GM19463 (cell line): ENCODE results near the gene MYH11.
"Not testable (repeated sequence)": the region's sequence is repeated elsewhere in the genome, so short reads cannot be mapped to it uniquely, and the experiment has no call there.

ENCODE experiments used
- ATAC-seq: cut with Tn5 transposase; IDR thresholded peaks from one replicate; pipeline ENCODE4 v1.9.1; 2021; ENCODE audit warnings: mild to moderate bottlenecking, moderate library complexity; ENCODE audit not compliant: unreplicated experiment

Gene MYH11

DNA sequence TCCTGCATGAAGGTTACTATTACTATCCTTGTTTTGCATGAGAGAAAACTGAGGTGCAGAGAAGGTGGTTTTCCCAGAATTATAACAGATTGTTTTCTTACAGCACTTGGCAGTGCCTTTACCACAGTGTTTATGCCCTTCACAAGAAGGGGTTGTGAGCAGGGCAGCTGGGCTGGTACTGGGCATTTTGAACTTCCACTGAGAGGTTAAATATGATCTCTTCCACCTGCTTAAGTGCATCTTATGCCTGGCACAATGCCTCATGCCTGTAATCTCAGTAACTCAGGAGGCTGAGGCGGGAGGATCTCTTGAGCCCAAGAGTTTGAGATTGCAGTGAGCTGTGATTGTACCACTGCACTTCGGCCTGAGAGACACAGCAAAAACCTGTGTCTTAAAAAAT, 170.5 kb downstream of the MYH11 start:
- no peak for ATAC-seq

- ATAC-seq = no peak
Observed at GRCh38 chr16:15682105-15682570, 174.7 kb downstream of the MYH11 start.

DNA sequence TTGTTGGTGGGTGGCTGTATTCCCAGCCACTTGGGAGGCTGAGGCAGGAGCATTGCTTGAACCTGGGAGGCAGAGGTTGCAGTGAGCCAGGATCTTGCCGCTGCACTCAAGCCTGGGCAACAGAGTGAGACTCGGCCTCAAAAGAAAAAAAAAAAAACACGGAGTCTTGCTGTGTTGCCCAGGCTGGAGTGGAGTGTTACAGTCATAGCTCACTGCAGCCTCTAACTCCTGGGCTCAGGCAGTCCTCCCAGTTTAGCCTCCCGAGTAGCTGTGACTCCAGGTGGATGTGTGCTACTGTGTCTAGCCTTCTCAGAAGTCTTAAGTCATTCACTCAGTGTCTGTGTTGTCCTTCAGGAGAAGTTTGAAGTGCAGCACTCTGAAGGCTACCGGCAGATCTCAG, 179.4 kb downstream of the MYH11 start:
- no peak for ATAC-seq

DNA sequence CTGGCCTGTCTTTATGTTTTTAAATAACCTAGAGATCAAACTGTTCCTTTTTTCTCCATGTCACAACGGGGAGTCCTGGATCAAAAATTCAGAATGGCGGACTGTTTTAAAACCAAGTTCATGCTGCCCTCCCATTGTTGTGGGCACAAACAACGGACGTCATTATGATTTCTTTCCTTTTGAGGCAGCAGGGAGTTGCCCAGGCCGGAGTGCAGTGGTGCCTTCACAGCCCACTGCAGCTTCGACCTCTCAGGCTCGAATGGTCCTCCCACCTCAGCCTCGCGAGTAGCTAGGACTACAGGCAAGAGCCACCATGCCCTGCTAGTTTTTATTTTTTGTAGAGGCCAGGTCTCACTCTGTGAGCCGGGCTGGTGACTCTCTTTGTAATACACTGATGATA, 180.3 kb downstream of the MYH11 start:
- no peak for ATAC-seq

DNA sequence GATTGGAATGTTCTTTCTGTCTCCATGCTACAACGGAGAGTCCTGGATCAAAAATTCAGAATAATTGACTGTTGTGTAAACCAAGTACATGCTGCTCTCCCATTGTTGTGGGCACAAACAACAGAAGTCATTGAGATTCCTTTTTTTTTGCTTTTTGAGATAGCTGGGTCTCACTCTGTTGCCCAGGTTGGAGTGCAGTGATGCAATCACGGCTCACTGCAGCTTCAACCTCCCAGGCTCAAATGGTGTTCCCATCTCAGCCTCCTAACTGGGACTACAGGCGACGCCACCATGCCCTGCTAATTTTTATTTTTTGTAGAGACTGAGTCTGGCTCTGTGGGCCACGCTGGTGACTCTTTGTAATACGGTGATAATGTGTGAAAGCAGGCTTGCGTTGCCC, 182.3 kb downstream of the MYH11 start:
- ATAC-seq = no peak

GRCh38 chr16:15672514-15673167, 184.2 kb downstream of the MYH11 start:
- no peak for ATAC-seq

GRCh38 chr16:15672127-15672513, 184.7 kb downstream of the MYH11 start:
- ATAC-seq = not testable (repeated sequence)

DNA sequence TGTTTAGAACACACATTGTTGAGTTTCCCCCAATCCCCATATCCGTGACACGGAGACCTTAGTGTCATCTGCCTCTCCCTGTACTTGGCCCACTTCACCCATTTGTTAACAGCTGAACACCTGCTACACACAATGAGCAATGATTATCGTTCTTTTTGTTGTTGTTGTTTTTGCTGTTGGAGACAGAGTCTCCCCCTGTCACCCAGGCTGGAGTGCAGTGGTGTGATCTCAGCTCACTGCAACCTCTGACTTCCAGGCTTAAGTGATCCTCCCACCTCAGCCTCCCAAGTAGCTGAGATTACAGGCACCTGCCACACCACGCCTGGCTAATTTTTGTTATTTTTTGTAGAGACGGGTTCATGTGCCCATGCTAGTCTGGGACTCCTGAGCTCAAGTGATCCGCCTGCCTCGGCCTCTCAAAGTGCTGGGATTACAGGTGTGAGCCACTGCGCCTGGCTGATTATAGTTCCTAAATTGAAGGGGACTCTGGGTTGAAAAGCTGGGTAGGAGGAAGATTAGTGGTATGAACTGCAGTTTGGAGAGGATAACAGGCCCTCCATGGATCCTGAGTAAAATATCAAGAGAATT, 185.2 kb downstream of the MYH11 start:
- ATAC-seq = no peak

GRCh38 chr16:15667091-15667742, 189.6 kb downstream of the MYH11 start:
- no peak for ATAC-seq

DNA sequence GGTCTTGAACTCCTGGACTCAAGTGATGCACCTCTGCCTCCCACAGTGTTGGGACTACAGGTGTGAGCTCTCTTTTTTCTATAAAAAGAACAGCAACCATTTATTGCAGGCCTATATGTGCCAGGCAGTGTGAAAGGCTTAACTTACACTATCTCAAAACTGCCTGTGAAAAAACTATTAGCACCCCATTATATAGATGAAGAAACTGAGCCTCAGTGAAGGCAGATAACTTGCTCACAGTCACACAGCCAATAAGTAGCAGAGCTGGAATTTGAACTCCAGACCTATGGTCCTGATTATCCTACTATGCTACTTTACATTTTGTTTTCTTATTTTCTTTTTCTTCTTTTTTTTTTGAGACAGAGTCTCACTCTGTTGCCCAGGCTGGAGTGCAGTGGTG, 191.7 kb downstream of the MYH11 start:
- ATAC-seq = no peak

DNA sequence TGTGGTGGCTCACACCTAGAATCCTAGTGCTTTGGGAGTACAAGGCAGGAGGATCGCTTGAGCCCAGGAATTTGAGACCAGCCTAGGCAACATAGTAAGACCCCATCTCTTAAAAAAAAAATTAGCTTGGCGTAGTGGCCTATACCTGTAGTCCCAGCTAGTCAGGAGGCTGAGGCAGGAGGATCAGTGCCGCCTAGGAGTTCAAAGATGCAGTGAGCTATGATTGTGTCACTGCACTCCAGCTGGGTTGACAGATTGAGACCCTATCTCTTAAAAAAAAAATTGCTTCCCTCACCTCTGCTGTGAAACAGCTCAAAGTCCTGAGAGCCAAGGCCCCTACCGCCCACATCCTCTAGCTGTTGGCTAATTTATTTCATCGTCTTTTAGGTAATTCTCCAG, 196.6 kb downstream of the MYH11 start:
- no peak for ATAC-seq

DNA sequence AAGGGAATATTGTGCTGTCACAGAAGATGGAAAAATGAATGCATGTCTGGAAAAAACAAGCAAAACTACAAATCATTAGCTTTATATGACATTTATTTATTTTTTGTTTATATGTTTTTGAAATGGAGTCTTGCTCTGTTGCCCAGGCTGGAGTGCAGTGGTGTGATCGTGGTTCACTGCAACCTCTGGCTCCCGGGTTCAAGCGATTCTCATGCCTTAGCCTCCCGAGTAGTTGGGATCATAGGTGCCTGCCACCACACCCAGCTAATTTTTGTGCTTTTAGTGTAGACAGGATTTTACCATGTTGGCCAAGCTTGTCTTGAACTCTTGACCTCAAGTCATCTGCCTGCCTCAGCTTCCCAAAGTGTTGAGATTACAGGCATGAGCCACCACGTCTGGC, 198.3 kb downstream of the MYH11 start:
- no peak for ATAC-seq

DNA sequence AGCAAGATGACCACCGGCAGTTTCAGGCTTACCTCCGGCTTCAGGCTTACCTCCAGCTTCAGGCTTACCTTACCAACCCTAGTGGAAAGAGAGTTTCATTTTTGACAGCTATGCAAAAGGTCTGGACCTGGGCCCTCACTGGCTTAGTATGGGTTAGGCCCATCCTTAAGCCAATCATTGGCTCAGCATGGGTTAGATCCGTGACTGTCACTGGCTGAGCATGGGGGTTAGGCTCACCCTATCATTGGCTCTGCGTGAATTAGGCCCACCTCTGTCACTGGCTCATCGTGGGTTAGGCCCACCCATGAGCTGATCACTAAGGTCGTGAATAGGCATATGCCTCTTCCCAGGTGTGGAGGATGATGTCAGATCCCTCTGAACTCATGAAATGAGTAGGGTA, 198.7 kb downstream of the MYH11 start:
- ATAC-seq = no peak

GRCh38 chr16:15655561-15655960, 201.3 kb downstream of the MYH11 start:
- not testable (repeated sequence) for ATAC-seq

DNA sequence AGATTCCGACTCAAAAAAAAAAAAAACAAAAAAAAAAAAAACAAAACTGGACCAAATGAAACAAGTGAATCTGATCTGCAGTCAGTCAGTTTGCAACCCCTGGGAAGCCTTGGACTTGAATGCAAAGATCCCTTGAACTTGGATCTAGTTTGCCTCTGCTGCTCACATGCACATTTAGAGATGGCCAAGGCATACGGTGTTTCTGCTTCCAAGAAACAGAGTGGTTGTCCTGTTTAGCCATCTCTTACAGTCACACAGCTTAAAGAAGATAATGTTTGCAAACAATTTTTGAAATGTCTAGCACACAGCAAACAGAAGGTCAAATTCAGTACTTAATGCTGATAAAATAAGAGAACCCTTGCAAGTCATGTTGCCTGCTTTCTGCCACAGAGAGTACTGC, 202.2 kb downstream of the MYH11 start:
- ATAC-seq = no peak

DNA sequence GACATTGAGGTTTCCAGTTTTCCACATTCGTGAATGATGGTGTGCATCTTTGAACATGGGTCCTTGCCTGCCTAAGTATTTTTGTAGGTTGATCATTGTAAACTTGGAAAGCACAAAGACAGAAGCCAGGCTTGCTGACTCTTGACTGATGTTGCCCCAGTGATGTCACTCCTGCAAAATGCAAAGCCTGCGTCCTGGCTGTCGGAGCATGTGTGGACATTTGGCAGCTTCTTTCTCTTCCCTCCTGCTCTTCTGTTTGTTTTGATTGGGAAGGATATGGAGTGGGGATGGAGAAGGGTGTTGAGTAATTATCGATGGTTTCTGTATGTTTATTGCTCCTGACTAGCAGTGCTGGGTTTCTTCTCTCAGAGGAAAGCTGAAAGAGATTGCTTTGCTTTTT, 203.6 kb downstream of the MYH11 start:
- ATAC-seq = no peak
